NOMO-1 treated with dmso at 0.1 percent for 144 hours (cell line): ENCODE results near the gene REEP3.
"Not testable (repeated sequence)": the region's sequence is repeated elsewhere in the genome, so short reads cannot be mapped to it uniquely, and the experiment has no call there.

Experiments used
- DNase-seq: peaks from one replicate; lab custom pipeline; 2025; ENCODE audit not compliant: unreplicated experiment; lab: John Stamatoyannopoulos, UW

REEP3 gene

DNA sequence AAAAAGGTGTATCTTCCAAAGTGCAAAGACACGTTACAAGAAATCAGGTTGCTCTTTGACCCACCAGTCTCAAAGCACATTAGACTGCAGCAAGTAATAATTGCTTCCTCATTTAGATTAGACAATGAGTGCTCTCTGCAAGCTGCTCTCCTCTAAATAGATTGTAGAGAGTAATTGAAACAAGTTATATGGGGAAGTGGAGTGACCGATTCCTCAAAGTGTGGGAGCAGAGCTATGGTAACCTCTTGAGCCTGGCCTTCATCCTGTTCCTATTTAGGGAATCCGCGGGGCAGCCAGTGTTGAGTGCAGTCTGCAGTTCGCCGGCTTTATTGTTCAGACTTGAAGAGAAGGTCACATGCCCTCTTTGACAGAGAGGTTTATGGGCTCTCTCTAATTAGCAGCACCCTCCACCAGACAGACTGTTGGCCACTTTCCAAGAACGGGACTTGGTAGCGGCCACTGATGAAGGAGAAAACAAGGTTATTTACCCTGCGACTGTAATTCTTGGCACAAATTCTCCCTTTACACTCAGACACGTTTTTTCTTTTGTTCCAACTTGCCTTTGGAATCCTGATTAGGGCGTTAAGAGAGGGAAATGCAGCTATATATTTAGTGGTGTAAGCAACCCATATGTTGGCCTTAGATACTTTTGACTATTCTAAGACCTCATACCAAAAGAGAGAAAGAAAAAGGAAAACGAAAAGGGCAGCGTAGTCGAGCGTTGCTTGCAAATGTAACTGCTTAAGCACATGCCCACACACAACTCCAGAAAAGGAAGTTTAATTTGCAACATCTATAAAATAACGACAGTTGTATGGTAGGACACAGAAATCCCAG lies 107.5 kb downstream of the REEP3 start:
- peak; percentile 91 for DNase-seq

- DNase-seq = peak; percentile 82
Measured at GRCh38 chr10:63629363-63630084, 108.3 kb downstream of the REEP3 start.

DNA sequence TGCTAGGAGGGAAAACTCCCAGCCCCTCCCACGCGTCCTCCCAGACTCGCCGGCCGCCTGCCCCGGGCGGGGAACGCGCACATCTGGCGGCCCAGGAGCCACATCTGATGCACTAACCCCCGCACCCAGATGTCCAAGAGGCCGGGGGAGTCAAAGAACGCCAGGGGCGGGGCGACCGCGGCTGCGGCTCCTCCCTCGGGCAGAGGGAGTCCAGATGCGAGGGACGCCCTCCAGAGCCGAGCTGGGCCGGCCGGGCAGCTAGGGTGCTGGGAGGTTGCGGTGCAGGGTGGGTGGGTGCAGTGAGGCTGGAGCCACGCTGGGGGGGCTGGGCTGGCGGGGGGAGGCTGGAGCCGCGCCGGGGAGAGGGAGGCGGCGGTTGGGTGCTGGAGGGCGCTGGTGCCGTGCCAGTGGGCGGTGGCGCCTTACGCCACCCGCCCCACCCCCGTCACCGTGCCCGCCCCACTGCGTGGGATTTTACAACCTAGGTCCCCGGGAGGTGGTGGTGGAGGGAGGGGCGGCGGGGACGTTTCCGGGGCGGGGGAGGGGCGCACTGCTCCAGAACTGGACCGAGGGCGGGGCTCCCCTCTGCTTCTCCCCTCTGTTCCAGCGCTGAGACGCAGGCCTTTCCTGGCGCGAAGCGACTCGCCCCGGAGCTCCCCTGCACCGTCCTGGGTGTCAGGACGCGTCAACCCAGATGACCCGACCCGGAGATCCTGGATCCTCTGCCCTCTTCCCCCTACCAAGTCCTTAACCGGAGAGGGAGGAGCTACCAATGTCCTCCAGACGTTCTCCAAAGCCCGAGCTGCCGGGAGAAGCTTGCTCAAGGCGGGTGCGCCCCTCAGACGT lies 109.1 kb downstream of the REEP3 start:
- DNase-seq = peak; percentile 74

GRCh38 chr10:63630931-63631680 lies 109.9 kb downstream of the REEP3 start:
- no peak for DNase-seq

- DNase-seq = no peak
Measured at GRCh38 chr10:63631991-63632390, 110.8 kb downstream of the REEP3 start.

GRCh38 chr10:63633677-63634487 lies 112.7 kb downstream of the REEP3 start:
- DNase-seq = no peak

DNA sequence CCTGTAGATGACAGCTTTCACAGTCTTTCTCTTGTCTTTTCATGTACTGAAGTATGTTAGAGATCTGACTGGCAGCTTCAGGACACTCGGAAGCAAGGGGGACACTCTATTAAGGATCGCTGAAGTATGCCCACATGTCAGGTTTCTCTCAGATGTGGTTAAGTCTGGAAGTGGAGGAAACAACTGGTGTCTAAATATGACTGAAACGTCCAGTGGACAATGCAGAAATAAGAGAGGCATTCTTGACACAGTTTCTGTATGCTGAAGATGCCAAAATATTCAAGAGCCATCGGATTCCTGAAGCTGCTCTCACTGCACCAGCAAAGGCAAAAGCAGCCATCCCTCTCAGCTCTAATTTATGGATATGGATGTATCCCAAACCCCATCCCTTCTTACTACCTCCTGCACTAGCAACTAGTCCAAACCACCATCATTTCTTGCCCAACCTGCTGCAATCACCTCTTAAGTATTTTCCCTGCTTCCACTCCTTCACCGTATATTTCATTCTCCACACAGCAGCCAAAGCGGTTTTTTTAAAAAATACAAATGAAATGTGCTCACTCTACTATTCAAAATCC lies 113.4 kb downstream of the REEP3 start:
- no peak for DNase-seq

DNA sequence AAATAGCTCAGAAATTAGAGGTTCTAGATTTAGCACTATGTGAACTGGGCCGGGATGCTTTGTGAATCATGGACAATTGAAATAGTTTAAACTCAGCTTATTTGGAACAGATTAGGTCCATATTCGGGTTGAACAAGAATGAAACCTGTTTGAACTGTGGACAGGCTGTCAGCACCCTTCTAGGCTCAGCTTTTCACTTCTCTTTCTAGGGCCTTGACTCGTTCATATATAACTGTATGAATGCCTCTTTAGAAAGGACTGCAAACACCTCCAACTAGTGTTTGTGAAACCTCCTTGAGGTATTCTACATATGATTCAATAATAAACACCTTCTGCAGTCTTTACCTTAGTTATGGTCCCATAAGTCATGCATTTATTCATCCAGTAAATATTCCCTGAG lies 115.6 kb downstream of the REEP3 start:
- DNase-seq = no peak

GRCh38 chr10:63637901-63638327 lies 116.7 kb downstream of the REEP3 start:
- no peak for DNase-seq

DNA sequence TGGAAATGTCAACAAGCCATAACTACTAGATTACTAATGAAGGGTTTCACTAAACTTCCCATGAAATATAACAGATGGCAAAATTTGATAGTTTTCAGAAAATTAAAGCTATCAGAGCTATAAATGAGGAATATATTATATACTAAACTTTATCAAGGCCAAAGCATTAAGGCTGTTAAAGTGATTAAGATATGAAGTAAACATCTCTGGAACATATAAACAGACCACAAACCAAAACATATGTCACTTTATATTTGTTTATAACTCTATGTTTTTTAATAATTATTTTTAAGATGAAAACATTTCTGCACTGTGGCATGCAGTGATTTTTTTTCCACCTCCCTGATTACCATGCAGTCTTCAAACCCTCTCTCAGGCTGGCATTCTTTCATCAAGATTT lies 120.2 kb downstream of the REEP3 start:
- no peak for DNase-seq

- no peak for DNase-seq
Measured at GRCh38 chr10:63641799-63642198, 120.6 kb downstream of the REEP3 start.

- DNase-seq = no peak
Measured at GRCh38 chr10:63642808-63643207, 121.6 kb downstream of the REEP3 start.

DNA sequence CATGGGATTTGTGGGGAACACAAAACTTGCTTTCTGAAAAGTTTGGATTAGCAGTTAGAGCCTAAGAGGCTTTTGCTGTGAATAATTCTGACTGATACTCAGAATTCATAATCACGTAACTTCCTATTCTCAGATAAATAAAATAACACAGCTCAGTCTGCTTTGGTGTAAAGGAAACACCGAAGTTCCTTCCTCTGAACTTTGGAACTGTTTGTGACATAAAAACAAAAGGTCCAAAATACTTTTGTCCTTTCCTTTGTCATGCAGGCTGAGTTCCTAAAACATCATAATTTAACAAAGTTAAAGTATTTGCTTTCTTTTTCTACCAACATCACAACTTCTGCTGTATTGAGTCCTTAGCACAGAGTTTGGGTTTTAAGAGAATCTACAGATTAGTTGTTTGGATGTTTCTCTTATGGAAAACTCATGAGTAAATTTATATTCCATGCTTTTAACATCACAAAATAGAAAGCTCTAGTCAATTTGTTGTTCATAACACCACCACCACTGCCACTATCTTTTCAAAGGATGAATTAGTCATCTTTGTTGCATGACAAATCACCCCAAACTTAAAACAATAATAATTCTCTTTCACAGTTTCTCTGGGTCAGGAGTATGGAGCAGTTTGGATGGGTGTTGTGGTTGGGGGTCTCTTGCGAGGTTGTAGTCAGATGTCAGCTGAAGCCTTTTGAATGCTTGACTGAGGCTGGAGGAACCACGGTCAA lies 123.4 kb downstream of the REEP3 start:
- no peak for DNase-seq

GRCh38 chr10:63645195-63645594 lies 124.0 kb downstream of the REEP3 start:
- DNase-seq = no peak

DNA sequence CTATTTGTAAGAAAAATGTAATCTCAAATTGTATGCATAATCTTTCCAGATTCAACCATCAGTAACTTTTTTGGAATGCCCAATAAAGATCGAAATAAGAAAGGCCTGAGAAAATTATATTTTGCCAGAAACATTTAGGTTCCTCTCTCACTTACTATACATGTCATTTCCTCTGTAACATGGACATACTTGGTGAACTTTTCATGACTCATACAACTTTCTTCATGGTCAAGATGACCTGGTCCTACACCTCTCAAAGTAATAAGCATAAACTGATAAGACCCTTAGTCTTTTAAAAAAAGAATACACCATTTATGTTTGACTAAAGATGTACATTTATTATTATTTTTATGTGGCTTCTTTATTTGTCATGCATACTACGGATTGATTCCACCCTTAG lies 125.3 kb downstream of the REEP3 start:
- DNase-seq = no peak

GRCh38 chr10:63651864-63652263 lies 130.7 kb downstream of the REEP3 start:
- no peak for DNase-seq

DNA sequence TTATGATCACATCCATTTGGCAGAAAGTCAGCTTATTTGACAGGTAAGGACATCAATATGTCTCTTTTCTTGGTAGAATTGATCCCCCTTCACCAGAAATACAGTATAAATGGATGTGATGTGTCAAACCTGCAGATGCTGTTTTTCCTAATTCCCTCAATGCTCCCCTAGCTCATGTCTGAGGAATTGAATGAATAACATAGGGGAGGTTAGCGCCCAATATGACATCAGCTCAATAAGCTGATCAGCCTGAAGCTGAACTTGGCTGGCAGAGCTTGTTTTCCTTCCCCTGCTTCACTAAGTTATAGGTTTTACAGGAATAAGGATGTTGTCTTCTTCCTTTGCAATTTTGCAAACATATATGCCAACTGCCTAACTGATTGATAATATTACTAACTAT lies 132.5 kb downstream of the REEP3 start:
- DNase-seq = no peak

GRCh38 chr10:63657761-63658160 lies 136.6 kb downstream of the REEP3 start:
- no peak for DNase-seq

GRCh38 chr10:63660941-63661340 lies 139.7 kb downstream of the REEP3 start:
- not testable (repeated sequence) for DNase-seq
